Muscle of back (tissue), 11 donors: ENCODE data around the gene CLSTN2. TPM values are rescaled to one million over a fixed set of nuclear protein-coding genes. Genes with fewer than 3 reads are reported as not detected.
"Not testable (repeated sequence)": the region's sequence is repeated elsewhere in the genome, so short reads cannot be mapped to it uniquely, and the experiment has no call there.

Experiments used
- DNase-seq, 3 donors: peaks; one replicate each; pipeline versions ENCODE4 v3.0.0 to v3.0.0-alpha.2; 2013
- polyA plus RNA-seq, 10 donors: library from polyadenylated mRNA; unstranded; fragments of 120-200 nt; gene quantifications; one replicate each; pipeline ENCODE4 v1.2.1, GENCODE V29; 2013; ENCODE audit not compliant: insufficient read length in 10 of 10

The CLSTN2 gene
- polyA plus RNA-seq, 10 donors, result 1.7 to 4.6 (median 3.1) TPM

- no peak for DNase-seq
Observed at GRCh38 chr3:140421884-140422283, 486.9 kb downstream of the CLSTN2 start.

- DNase-seq, result no peak
Observed at GRCh38 chr3:140423146-140423545, 488.2 kb downstream of the CLSTN2 start.

GRCh38 chr3:140423574-140423973, 488.6 kb downstream of the CLSTN2 start:
- not testable (repeated sequence) for DNase-seq

- no peak for DNase-seq
Observed at GRCh38 chr3:140424211-140424610, 489.2 kb downstream of the CLSTN2 start.

- DNase-seq, result no peak
Observed at GRCh38 chr3:140424726-140425125, 489.7 kb downstream of the CLSTN2 start.

- no peak for DNase-seq
Observed at GRCh38 chr3:140427786-140428185, 492.8 kb downstream of the CLSTN2 start.

- no peak for DNase-seq
Observed at GRCh38 chr3:140428380-140428779, 493.4 kb downstream of the CLSTN2 start.

GRCh38 chr3:140429791-140430190, 494.8 kb downstream of the CLSTN2 start:
- no peak for DNase-seq

GRCh38 chr3:140430494-140430893, 495.5 kb downstream of the CLSTN2 start:
- DNase-seq, result no peak

GRCh38 chr3:140432229-140432669, 497.3 kb downstream of the CLSTN2 start:
- DNase-seq, result peak; percentile 45 to 58 (median 50)

- no peak for DNase-seq
Observed at GRCh38 chr3:140433431-140433830, 498.4 kb downstream of the CLSTN2 start.

- DNase-seq, result no peak
Observed at GRCh38 chr3:140434261-140434905, 499.4 kb downstream of the CLSTN2 start.

- DNase-seq, result no peak
Observed at GRCh38 chr3:140436421-140436820, 501.4 kb downstream of the CLSTN2 start.

GRCh38 chr3:140438736-140439470, 503.9 kb downstream of the CLSTN2 start:
- DNase-seq, result no peak

- DNase-seq, result no peak
Observed at GRCh38 chr3:140439527-140439926, 504.5 kb downstream of the CLSTN2 start.

GRCh38 chr3:140440446-140440845, 505.5 kb downstream of the CLSTN2 start:
- DNase-seq, result no peak

GRCh38 chr3:140441006-140441405, 506.0 kb downstream of the CLSTN2 start:
- no peak for DNase-seq

GRCh38 chr3:140442621-140443020, 507.6 kb downstream of the CLSTN2 start:
- DNase-seq, result no peak

- DNase-seq, result no peak
Observed at GRCh38 chr3:140443073-140443472, 508.1 kb downstream of the CLSTN2 start.

- DNase-seq, result peak in 1 of 3 donors; percentile 19
Observed at GRCh38 chr3:140443806-140444205, 508.8 kb downstream of the CLSTN2 start.

GRCh38 chr3:140446734-140447133, 511.7 kb downstream of the CLSTN2 start:
- DNase-seq, result no peak

- DNase-seq, result no peak
Observed at GRCh38 chr3:140447136-140447535, 512.2 kb downstream of the CLSTN2 start.

- DNase-seq, result no peak
Observed at GRCh38 chr3:140448001-140448400, 513.0 kb downstream of the CLSTN2 start.
